A549 (cell line): Measurements from ENCODE around the gene TEAD4.
A peak's percentile ranks its signal among the peaks of the same experiment; 100 is the strongest.

ENCODE experiments used
- CHD2 ChIP-seq: fragments of 150-350 bp; IDR thresholded peaks from 2 replicates; pipeline ENCODE4 v1.6.1; 2014; ENCODE audit warnings: low read length; ENCODE audit not compliant: partially characterized antibody
- CTCF ChIP-seq: fragments of >200 bp; sonication (Bioruptor Twin); formaldehyde crosslinking; IDR thresholded peaks from 3 replicates; pipeline ENCODE4 v1.5.1; 2016
- EP300 ChIP-seq, 2 experiments: fragments of >200 bp; sonication (Bioruptor Twin); formaldehyde crosslinking; IDR thresholded peaks; 2 replicates in 1 of 2; 3 replicates in 1 of 2; pipeline ENCODE4 v1.6.1; 2016 to 2017
- HOXA7 ChIP-seq: fragments of 250-450 bp; sonication (Bioruptor Pico); IDR thresholded peaks from 2 replicates; pipeline ENCODE4 v1.5.0; 2020; ENCODE audit warnings: mild to moderate bottlenecking, moderate library complexity
- JUN ChIP-seq, 2 experiments: fragments of >200 bp; sonication (Bioruptor Twin); formaldehyde crosslinking; IDR thresholded peaks; 2 replicates in 1 of 2; 3 replicates in 1 of 2; pipeline ENCODE4 v1.6.1; 2016 to 2017
- KDM1A ChIP-seq: fragments of 200-600 bp; sonication (generic); IDR thresholded peaks from 2 replicates; pipeline ENCODE4 v1.6.1; 2016; ENCODE audit warnings: low read depth, mild to moderate bottlenecking
- KDM5A ChIP-seq: fragments of 200-600 bp; sonication (generic); IDR thresholded peaks from 2 replicates; pipeline ENCODE4 v1.6.1; 2016; ENCODE audit warnings: antibody characterized with exemption, mild to moderate bottlenecking
- MAFK ChIP-seq: fragments of 450-650 bp; IDR thresholded peaks from 2 replicates; pipeline ENCODE4 v1.6.1; 2014; ENCODE audit not compliant: partially characterized antibody
- RFX5 ChIP-seq: fragments of 450-650 bp; IDR thresholded peaks from 2 replicates; pipeline ENCODE4 v1.7.1; 2014; ENCODE audit warnings: antibody characterized with exemption, mild to moderate bottlenecking, moderate library complexity
- SREBF2 ChIP-seq: fragments of 450-650 bp; IDR thresholded peaks from 2 replicates; pipeline ENCODE4 v1.6.1; 2014; ENCODE audit warnings: mild to moderate bottlenecking, moderate library complexity

GRCh38 chr12:3076730-3077571, 117.8 kb downstream of the TEAD4 start, which contains the start of gene TSPAN9:
- TF ChIP-seq HOXA7 (CRISPR knock-in tag), result no peak
- no peak for TF ChIP-seq SREBF2
- no peak for TF ChIP-seq KDM1A
- peak; percentile 53 to 81; a peak in 4 of 5 replicates for TF ChIP-seq JUN (IDR thresholded peaks at IDR 0.05)
- TF ChIP-seq KDM5A, result no peak
- no peak for TF ChIP-seq EP300 (IDR thresholded peaks at IDR 0.05)
- TF ChIP-seq CTCF, result no peak
- no peak for TF ChIP-seq CHD2
- TF ChIP-seq MAFK, result no peak
- TF ChIP-seq RFX5, result no peak
